GM12872 (cell line): ENCODE measurements around the gene PHLDA2.

Source experiments
- TF ChIP-seq, protein P1 (sequence below): IDR thresholded peaks from 3 replicates; pipeline ENCODE4 v1.5.1; 2011; ENCODE audit warnings: low read depth, mild to moderate bottlenecking, low read length, moderate library complexity; ENCODE audit not compliant: insufficient read depth

PHLDA2 gene

DNA sequence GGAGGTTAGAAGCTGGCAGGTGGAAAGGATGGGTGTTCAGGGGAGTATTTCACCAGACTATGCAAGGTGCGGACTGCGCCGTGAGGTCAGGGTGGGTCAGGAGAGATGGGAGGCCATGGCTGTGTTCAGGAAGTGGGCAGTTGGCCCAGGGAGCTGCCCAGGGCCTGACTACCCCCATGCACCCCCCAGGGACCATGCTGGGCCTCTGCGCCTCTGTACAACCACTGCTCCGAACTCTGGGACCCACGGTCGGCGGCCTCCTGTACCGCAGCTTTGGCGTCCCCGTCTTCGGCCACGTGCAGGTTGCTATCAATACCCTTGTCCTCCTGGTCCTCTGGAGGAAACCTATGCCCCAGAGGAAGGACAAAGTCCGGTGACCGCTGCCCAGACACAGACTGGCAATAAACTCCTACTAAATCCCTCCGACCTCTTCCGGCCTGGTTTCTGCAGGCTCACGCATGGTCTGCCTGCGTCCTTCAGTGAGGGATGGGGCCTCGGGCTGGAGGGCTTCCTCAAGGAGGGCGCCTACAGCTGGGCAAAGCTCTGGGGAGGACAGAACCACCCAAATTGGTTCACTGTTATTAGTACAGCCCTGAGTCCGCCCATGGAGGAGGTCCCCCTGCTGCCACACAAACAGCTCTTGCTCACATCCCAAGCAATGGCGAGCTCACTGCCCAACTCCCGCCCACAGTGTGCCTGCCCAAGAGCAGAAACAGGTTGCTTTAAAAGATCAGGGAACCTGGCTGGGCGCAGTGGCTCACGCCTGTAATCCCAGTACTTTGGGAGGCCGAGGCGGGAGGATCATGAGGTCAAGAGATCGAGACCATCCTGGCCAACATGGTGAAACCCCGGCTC lies 4.2 kb downstream of the PHLDA2 start:
- TF ChIP-seq, protein P1, sequence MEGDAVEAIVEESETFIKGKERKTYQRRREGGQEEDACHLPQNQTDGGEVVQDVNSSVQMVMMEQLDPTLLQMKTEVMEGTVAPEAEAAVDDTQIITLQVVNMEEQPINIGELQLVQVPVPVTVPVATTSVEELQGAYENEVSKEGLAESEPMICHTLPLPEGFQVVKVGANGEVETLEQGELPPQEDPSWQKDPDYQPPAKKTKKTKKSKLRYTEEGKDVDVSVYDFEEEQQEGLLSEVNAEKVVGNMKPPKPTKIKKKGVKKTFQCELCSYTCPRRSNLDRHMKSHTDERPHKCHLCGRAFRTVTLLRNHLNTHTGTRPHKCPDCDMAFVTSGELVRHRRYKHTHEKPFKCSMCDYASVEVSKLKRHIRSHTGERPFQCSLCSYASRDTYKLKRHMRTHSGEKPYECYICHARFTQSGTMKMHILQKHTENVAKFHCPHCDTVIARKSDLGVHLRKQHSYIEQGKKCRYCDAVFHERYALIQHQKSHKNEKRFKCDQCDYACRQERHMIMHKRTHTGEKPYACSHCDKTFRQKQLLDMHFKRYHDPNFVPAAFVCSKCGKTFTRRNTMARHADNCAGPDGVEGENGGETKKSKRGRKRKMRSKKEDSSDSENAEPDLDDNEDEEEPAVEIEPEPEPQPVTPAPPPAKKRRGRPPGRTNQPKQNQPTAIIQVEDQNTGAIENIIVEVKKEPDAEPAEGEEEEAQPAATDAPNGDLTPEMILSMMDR: no peak

DNA sequence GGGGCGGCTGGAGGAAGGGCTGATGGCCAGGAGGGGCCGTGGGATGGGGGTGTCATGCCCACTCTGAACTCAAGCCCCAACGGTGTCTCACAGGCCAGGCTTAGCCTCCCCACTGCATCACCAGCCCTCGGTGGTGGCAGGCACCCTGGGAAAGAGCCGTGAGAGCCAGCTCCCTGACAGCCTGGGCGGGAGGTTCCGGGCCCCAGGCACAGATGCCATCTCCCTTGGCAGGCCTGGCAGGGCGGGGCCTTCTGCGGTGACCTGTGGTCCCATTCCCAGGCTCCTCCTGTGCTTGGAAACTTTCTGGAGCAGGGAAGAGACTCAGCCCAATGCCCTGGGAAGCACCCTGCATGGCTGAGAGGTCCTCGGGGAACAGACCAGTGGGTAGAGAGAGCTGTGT lies 4.8 kb downstream of the PHLDA2 start:
- TF ChIP-seq, protein P1: no peak

DNA sequence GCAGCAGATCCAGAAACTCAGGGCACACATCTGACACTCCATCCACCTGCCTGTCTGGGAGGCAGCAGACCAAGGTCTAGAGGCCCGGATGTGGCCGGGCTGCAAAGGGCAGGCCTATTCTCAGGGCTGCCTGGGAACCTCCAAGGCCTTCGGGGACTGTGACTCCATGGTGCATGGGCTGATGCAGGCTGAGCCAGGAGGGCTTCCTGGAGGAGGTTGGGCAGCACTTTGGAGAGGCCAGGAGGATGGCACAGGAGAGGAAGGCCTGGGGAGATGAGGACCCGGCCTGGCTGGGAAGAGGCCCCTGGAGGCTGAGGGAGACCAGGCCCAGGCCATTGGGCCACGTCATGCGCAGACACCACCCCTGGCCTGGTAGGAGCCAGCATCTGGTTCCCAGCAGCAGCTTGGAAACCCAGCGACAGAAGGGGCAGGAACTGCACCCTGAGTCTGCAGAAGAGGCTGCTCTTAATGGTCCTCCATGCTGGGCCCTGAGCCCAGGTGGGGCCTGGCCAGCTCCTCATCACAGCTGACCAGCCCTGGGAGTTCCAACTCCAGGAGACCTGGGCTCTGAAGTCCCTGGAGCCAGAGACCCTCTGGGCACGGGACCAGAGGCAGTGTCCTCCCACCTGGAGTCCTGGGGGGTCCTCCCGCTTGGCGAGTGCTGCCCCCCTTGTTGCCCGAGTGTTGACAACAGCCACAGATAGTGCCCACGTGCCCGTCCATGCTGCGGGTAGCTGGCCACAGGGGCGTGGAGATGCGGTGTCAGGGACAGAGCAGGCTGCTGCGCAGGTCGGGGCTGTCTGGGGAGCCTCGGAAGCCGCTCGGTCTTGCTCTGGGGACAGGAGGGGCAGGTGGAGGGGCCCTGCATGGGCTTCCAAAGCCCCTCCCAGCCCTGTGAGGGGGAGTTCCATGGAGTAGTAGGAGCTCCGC lies 5.5 kb downstream of the PHLDA2 start:
- TF ChIP-seq, protein P1: no peak

DNA sequence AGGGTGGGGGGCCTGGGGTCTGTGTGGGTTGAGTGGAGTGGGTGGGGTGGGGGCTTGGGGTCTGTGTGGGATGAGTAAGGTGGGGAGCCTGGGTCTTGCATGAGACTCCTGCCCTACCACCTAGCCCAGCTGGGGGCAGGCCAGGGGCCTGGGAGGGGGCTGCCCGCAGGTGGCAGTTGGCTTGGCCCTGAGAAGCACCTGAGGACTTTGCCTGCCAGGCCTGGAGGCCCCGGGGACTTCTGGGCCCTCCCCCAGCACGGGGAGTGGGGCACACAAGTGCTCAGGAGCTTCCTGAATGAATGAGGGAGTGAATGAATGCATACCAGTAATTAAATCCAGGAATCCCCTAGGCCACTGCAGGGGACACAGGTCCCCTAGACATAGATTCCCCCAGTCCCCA lies 6.6 kb downstream of the PHLDA2 start:
- TF ChIP-seq, protein P1: no peak

DNA sequence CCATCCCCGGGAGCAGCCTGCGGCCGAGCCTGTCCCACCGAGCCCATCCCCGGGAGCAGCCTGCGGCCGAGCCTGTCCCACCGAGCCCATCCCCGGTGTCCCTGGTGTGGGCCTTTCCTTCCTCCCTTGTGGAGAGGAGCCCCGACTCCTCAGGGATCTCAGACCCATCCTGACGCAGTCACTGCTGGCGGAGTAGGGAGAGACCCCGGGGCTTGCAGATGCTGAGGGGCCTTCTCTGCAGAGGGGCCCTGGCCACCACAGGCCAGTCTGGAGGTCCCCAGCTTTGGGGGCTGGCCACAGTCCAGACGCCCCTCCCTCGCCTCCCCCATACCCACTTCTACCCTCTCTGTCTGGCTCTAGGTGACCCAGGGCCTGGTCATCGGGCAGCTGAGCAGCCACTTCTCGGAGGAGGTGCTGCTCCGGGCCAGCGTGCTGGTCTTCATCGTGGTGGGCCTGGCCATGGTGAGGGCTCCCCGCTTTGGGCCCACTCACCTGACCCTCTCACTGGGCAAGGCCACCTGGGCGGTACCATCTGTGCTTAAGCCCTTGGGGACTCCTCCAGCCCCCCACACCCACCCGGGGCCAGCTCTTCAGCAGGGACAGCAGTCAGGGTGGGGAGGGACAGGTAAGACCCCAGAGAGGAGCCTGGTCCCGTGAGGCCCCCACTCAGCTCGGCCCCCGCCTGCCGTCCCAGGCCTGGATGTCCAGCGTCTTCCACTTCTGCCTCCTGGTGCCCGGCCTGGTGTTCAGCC lies 7.3 kb downstream of the PHLDA2 start:
- TF ChIP-seq, protein P1: no peak

- TF ChIP-seq, protein P1: no peak
These were observed 8.0 kb downstream of the PHLDA2 start for GRCh38 chr11:2921261-2921660.
